Trophoblast cell (in vitro differentiated cells and primary cell): Measurements from ENCODE around the gene CENPU.
A peak's percentile ranks its signal among the peaks of the same experiment; 100 is the strongest.
"Not testable (repeated sequence)": the region's sequence is repeated elsewhere in the genome, so short reads cannot be mapped to it uniquely, and the experiment has no call there.

Source experiments
- DNase-seq, 2 donors: peaks; one replicate each; pipeline ENCODE4 v3.0.0-alpha.2; 2016
- H2AFZ ChIP-seq: 2 replicates; pipeline ENCODE4 v1.6.1; 2013; ENCODE audit warnings: low read length, moderate library complexity, mild to moderate bottlenecking; ENCODE audit not compliant: insufficient read depth, poor library complexity
- H2AK5ac ChIP-seq: 2 replicates; pipeline ENCODE4 v1.6.1; 2013; ENCODE audit warnings: mild to moderate bottlenecking, low read length
- H2BK120ac ChIP-seq: 2 replicates; pipeline ENCODE4 v1.6.1; 2013; ENCODE audit warnings: low read length, mild to moderate bottlenecking, moderate library complexity; ENCODE audit not compliant: insufficient read depth, poor library complexity
- H2BK12ac ChIP-seq: 2 replicates; pipeline ENCODE4 v1.6.1; 2013; ENCODE audit warnings: mild to moderate bottlenecking, low read length, moderate library complexity
- H2BK5ac ChIP-seq: 2 replicates; pipeline ENCODE4 v1.6.1; 2013; ENCODE audit warnings: low read length, low read depth, moderate library complexity, mild to moderate bottlenecking; ENCODE audit not compliant: poor library complexity
- H3K14ac ChIP-seq: 2 replicates; pipeline ENCODE4 v1.6.1; 2013; ENCODE audit warnings: mild to moderate bottlenecking, low read length
- H3K18ac ChIP-seq: 2 replicates; pipeline ENCODE4 v1.6.1; 2013; ENCODE audit warnings: mild to moderate bottlenecking, low read length
- H3K23ac ChIP-seq: 2 replicates; pipeline ENCODE4 v1.6.1; 2013; ENCODE audit warnings: low read length
- H3K27ac ChIP-seq: 2 replicates; pipeline ENCODE4 v1.5.1; 2013; ENCODE audit warnings: low read depth, mild to moderate bottlenecking, inconsistent platforms, low read length, moderate library complexity
- H3K27me3 ChIP-seq: 2 replicates; pipeline ENCODE4 v1.6.1; 2013; ENCODE audit warnings: inconsistent platforms, mild to moderate bottlenecking, low read length, moderate library complexity; ENCODE audit not compliant: insufficient read depth
- H3K36me3 ChIP-seq, 2 experiments: 1 replicate in 1 of 2; 2 replicates in 1 of 2; pipeline ENCODE4 v1.6.1; 2013; ENCODE audit warnings: low read length in 2 of 2, mild to moderate bottlenecking in 2 of 2, moderate library complexity in 1 of 2; ENCODE audit not compliant: insufficient read depth in 2 of 2, control insufficient read depth in 1 of 2
- H3K4ac ChIP-seq: 2 replicates; pipeline ENCODE4 v1.6.1; 2013; ENCODE audit warnings: low read depth, mild to moderate bottlenecking, low read length, moderate library complexity
- H3K4me1 ChIP-seq, 2 experiments: 1 replicate in 1 of 2; 2 replicates in 1 of 2; pipeline ENCODE4 v1.6.1; 2013; ENCODE audit warnings: low read length in 2 of 2, mild to moderate bottlenecking in 2 of 2, moderate library complexity in 1 of 2; ENCODE audit not compliant: insufficient read depth in 2 of 2, control insufficient read depth in 1 of 2
- H3K4me2 ChIP-seq: 2 replicates; pipeline ENCODE4 v1.6.1; 2013; ENCODE audit warnings: inconsistent platforms, mild to moderate bottlenecking, low read length, moderate library complexity
- H3K4me3 ChIP-seq: 2 replicates; pipeline ENCODE4 v1.5.1; 2013; ENCODE audit warnings: mild to moderate bottlenecking, low read depth, low read length, inconsistent platforms
- H3K79me1 ChIP-seq: one replicate; pipeline ENCODE4 v1.6.1; 2013; ENCODE audit warnings: low read length
- H3K79me2 ChIP-seq: 2 replicates; pipeline ENCODE4 v1.6.1; 2013; ENCODE audit warnings: low read length, mild to moderate bottlenecking; ENCODE audit not compliant: control insufficient read depth, insufficient read depth, poor library complexity
- H3K9ac ChIP-seq: 2 replicates; pipeline ENCODE4 v1.6.1; 2013; ENCODE audit warnings: mild to moderate bottlenecking, low read length
- H3K9me3 ChIP-seq: 2 replicates; pipeline ENCODE4 v1.6.1; 2013; ENCODE audit warnings: low read depth, mild to moderate bottlenecking, control low read depth, inconsistent platforms, low read length; ENCODE audit not compliant: insufficient read depth
- H4K12ac ChIP-seq: 2 replicates; pipeline ENCODE4 v1.6.1; 2013; ENCODE audit warnings: low read depth, mild to moderate bottlenecking, low read length, moderate library complexity
- H4K8ac ChIP-seq: 2 replicates; pipeline ENCODE4 v1.6.1; 2013; ENCODE audit warnings: low read depth, mild to moderate bottlenecking, low read length, moderate library complexity
- H4K91ac ChIP-seq: one replicate; pipeline ENCODE4 v1.6.1; 2013; ENCODE audit warnings: low read depth, mild to moderate bottlenecking, low read length, moderate library complexity
- WGBS: extraction: QIAGEN DNeasy Blood & Tissue Kit; methylation state at CpG from one replicate; pipeline ENCODE4 v1.1.7; 2013; ENCODE audit warnings: missing lambda C conversion rate; ENCODE audit not compliant: insufficient read length, insufficient coverage; ENCODE audit errors: extremely low coverage; 5-methylcytosine and 5-hydroxymethylcytosine counted together

CENPU gene

DNA sequence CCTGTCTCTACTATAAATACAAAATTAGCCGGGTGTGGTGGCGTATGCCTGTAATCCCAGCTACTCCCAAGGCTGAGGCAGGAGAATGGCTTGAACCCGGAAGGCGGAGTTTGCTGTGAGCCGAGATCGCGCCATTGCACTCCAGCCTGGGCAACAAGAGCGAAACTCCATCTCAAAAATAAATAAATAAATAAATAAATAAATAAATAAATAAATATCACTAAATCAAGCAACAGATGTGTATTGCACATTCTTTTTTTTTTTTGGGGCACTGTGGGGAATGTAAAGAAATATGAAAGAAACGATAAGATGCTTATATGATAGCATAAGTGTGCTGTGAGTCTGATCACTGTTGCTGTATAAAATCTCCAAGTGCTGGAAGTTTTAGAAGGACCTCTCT, 76.1 kb downstream of the CENPU start:
- not testable (repeated sequence) for H3K14ac ChIP-seq, H3K79me2 ChIP-seq, H3K4ac ChIP-seq, H3K27me3 ChIP-seq, H2BK5ac ChIP-seq, H3K18ac ChIP-seq, H3K4me3 ChIP-seq, H3K9ac ChIP-seq, H2BK12ac ChIP-seq, H3K79me1 ChIP-seq, H3K4me1 ChIP-seq, H2AFZ ChIP-seq, H4K91ac ChIP-seq, H4K8ac ChIP-seq, H3K27ac ChIP-seq, H3K23ac ChIP-seq, H2AK5ac ChIP-seq, DNase-seq, H3K9me3 ChIP-seq, H2BK120ac ChIP-seq, H3K36me3 ChIP-seq, H4K12ac ChIP-seq, H3K4me2 ChIP-seq
- WGBS: no CpG with 5 or more reads among the region's 9 CpGs

DNA sequence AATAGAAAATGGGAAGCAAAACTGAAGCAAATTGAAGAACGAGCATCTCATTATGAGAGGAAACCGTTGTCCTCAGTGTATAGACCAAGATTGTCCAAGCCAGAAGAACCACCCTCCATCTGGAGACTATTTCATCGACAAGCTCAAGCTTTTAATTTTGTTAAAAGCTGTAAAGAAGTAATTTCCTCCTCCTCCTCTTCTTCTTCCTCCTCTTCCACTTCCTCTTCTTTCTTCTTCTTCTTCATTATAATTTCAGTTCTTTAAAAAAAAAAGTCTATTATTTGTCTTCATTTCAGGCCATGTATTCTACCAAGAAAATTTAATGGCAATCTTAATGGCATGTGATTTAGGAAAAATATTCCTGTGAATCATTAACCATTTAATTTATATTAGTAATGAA, 76.8 kb downstream of the CENPU start:
- H3K14ac ChIP-seq: no peak overlapping the region
- no peak for DNase-seq
- no CpG with 5 or more reads among the region's 3 CpGs for WGBS

DNA sequence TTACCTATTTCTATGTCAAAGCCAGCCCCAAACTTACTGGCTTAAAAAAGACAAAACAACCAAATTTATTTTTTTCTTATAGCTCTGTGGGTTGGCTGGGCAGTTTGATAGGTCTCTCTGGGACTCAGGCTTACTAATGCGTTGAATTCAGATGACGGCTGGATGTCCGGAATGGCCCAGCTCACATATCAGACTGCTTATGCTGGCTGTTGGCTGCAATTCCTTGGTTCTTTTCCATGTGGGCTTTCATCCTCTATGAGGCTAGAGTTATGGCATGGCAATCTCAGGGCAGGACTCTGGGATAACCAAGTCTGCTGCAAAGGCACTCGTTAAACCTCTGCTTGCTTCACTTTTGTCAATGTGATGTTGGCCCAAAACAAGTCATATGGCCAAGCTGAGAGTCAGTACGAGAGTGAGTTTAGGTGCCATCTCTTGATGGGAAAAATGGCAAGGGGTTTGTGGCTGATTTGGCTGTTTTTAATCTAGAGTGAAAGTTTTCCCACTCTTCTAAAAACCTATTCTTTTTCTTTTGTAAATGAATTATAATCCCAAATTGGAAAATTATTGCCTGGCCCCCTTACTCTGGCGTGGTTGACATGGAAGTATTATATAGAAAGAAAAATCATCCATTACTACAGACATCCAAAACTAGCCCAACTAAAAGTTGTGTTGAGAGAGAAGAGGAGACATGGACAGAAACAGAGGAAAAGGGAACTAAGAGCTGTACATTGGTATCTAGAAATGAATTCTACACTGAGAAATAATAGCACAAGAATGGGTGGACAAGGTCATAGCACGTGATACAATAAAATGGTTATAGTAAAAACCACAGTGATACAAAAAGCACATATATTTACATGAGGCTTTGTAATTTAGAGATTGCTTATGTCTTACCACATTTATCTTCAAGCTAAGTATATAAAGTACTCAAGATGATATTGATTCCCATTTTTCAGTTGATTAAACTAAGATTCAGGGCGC, 77.7 kb downstream of the CENPU start:
- Histone ChIP-seq H4K8ac (no peak overlapping the region), H3K14ac (no peak overlapping the region), H3K18ac (no peak overlapping the region), H3K27me3 (no peaks in the 10 kb centered on the region), H3K9ac (no peak overlapping the region), H4K12ac (no peak overlapping the region), H2AFZ (no peak overlapping the region), H3K4me2 (no peak overlapping the region), H2AK5ac (no peak overlapping the region), H2BK120ac (no peak overlapping the region), H4K91ac (no peak overlapping the region), H3K23ac (no peak overlapping the region), H3K36me3 (peaks cover 2 to 3% of the 10 kb centered on the region in 2 experiments), H3K4ac (no peak overlapping the region), H3K9me3 (no peaks in the 10 kb centered on the region), H3K79me2 (no peaks in the 10 kb centered on the region), H2BK12ac (no peak overlapping the region), H2BK5ac (no peak overlapping the region), H3K79me1 (no peaks in the 10 kb centered on the region), H3K4me3 (no peak overlapping the region), H3K4me1 (peaks cover 0 to 3% of the 10 kb centered on the region in 2 experiments), H3K27ac (no peak overlapping the region)
- DNase-seq: peak; percentile 67 to 77
- WGBS: no CpG with 5 or more reads among the region's 8 CpGs

More for the DNA sequence above, 76.8 kb downstream of the CENPU start:
- Histone ChIP-seq H3K9ac (no peak overlapping the region), H3K4ac (no peak overlapping the region), H4K8ac (no peak overlapping the region), H3K27ac (no peak overlapping the region), H3K23ac (no peak overlapping the region), H3K79me1 (no peaks in the 10 kb centered on the region), H2AFZ (no peak overlapping the region), H3K4me3 (no peak overlapping the region), H3K4me1 (peaks cover 0 to 3% of the 10 kb centered on the region in 2 experiments), H4K91ac (no peak overlapping the region), H2BK12ac (no peak overlapping the region), H4K12ac (no peak overlapping the region), H3K27me3 (no peaks in the 10 kb centered on the region), H2BK5ac (no peak overlapping the region), H3K79me2 (no peaks in the 10 kb centered on the region), H3K4me2 (no peak overlapping the region), H3K9me3 (no peaks in the 10 kb centered on the region), H3K18ac (no peak overlapping the region), H3K36me3 (peaks cover 2 to 3% of the 10 kb centered on the region in 2 experiments), H2AK5ac (no peak overlapping the region), H2BK120ac (no peak overlapping the region)

DNA sequence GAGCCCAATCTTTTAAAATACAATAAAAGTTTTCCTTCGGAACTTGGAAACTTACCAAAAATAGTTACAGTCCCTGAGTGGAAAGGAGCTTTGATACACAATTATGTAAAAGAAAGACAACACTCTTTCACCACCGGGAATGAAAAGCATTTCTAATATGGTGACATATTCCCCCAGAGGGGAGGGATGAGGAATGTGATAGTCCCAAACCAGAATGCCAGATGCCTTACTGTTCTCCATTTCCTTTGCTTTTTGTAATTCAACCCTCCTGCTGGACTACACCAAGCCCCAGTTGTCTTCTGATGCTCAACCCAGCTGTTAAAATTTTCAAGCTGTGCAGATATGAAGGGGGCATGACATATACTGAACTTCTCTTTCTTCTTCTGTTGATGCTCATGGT, 80.2 kb downstream of the CENPU start:
- H3K4me3 ChIP-seq: no peak overlapping the region
- no peak overlapping the region for H4K8ac ChIP-seq
- H3K18ac ChIP-seq: no peak overlapping the region
- no peaks in the 10 kb centered on the region for H3K9me3 ChIP-seq
- H2AK5ac ChIP-seq: no peak overlapping the region
- no peak overlapping the region for H3K9ac ChIP-seq
- H4K91ac ChIP-seq: no peak overlapping the region
- H4K12ac ChIP-seq: no peak overlapping the region
- H3K36me3 ChIP-seq: peaks cover 2 to 3% of the 10 kb centered on the region in 2 experiments
- H3K14ac ChIP-seq: no peak overlapping the region
- H2AFZ ChIP-seq: no peak overlapping the region
- peak; percentile 70 to 94 for DNase-seq
- no peak overlapping the region for H2BK12ac ChIP-seq
- H3K4me2 ChIP-seq: no peak overlapping the region
- H3K4me1 ChIP-seq: peaks cover 5 to 7% of the 10 kb centered on the region in 2 experiments
- WGBS: no CpG with 5 or more reads among the region's 2 CpGs
- H3K79me1 ChIP-seq: peaks cover 10% of the 10 kb centered on the region
- H3K4ac ChIP-seq: no peak overlapping the region
- peaks cover 10% of the 10 kb centered on the region for H3K79me2 ChIP-seq
- H3K23ac ChIP-seq: no peak overlapping the region
- no peaks in the 10 kb centered on the region for H3K27me3 ChIP-seq
- no peak overlapping the region for H3K27ac ChIP-seq
- no peak overlapping the region for H2BK5ac ChIP-seq
- no peak overlapping the region for H2BK120ac ChIP-seq
